Liver (tissue), 3 donors: Measurements from ENCODE around the gene CAMSAP3.

Source experiments
- CTCF ChIP-seq: fragments of 150-350 bp; IDR thresholded peaks from 2 replicates; pipeline ENCODE4 v1.5.1; 2017; ENCODE audit warnings: improper control_type of control experiment, low read depth, low read length; ENCODE audit not compliant: missing input control
- FOXA1 ChIP-seq: IDR thresholded peaks from 2 replicates; pipeline ENCODE4 v1.6.1; 2016; ENCODE audit warnings: antibody characterized with exemption
- MAX ChIP-seq: IDR thresholded peaks from 2 replicates; pipeline ENCODE4 v1.6.1; 2016; ENCODE audit warnings: antibody characterized with exemption
- NR2F2 ChIP-seq: IDR thresholded peaks from 2 replicates; pipeline ENCODE4 v1.6.1; 2016; ENCODE audit warnings: antibody characterized with exemption
- RAD21 ChIP-seq, 2 donors: IDR thresholded peaks; 2 replicates each; pipeline ENCODE4 v1.6.1; 2016; ENCODE audit warnings: antibody characterized with exemption in 2 of 2, mild to moderate bottlenecking in 2 of 2
- donor health status: healthy.
- donor health status: healthy.

GRCh38 chr19:7655581-7655980, 59.9 kb downstream of the CAMSAP3 start:
- TF ChIP-seq CTCF (no peak), RAD21 (IDR thresholded peaks at IDR 0.05) (no peak), MAX (no peak), FOXA1 (no peak), NR2F2 (no peak)
